ENCODE results near the gene EPS8L1.

Gene EPS8L1

GRCh38 chr19:55080121-55080967 is 4.7 kb downstream of the EPS8L1 start:
- TF ChIP-seq EGR1 (IDR thresholded peaks at IDR 0.05) (no peak), USF1 (IDR thresholded peaks at IDR 0.05) (peak; percentile 35; the same call in 1 of the 2 replicates), MAX (IDR thresholded peaks at IDR 0.05) (peak; percentile 95), TAF1 (IDR thresholded peaks at IDR 0.05; ENCODE audit: low read depth) (peak; percentile 39; the same call in 1 of the 2 replicates), CREB1 (IDR thresholded peaks at IDR 0.05; ENCODE audit: low read depth) (no peak), RAD21 (IDR thresholded peaks at IDR 0.05; ENCODE audit: low read depth) (no peak), YY1 (IDR thresholded peaks at IDR 0.05; ENCODE audit: low read depth) (peak; percentile 54; the same call in 1 of the 2 replicates), EP300 (IDR thresholded peaks at IDR 0.05; ENCODE audit: borderline replicate concordance) (no peak), NFIC (IDR thresholded peaks at IDR 0.05) (peak; percentile 37; the same call in 1 of the 2 replicates), FOXM1 (IDR thresholded peaks at IDR 0.05; ENCODE audit: borderline replicate concordance, low read depth) (no peak), TEAD4 (IDR thresholded peaks at IDR 0.05) (no peak), ZBTB7A (IDR thresholded peaks at IDR 0.05; ENCODE audit: low read depth) (0 out of 2 replicates have a peak, but pooled peaks have one; percentile 19), REST (IDR thresholded peaks at IDR 0.05; ENCODE audit: low read depth) (no peak), CEBPB (IDR thresholded peaks at IDR 0.05) (no peak), TCF12 (IDR thresholded peaks at IDR 0.05; ENCODE audit: low read depth) (no peak)

- TF ChIP-seq USF1 (IDR thresholded peaks at IDR 0.05), result no peak
- TF ChIP-seq YY1 (IDR thresholded peaks at IDR 0.05; ENCODE audit: low read depth), result no peak
- no peak for TF ChIP-seq EGR1 (IDR thresholded peaks at IDR 0.05)
- no peak for TF ChIP-seq REST (IDR thresholded peaks at IDR 0.05; ENCODE audit: low read depth)
- no peak for TF ChIP-seq TCF12 (IDR thresholded peaks at IDR 0.05; ENCODE audit: low read depth)
- TF ChIP-seq TEAD4 (IDR thresholded peaks at IDR 0.05), result no peak
- TF ChIP-seq RAD21 (IDR thresholded peaks at IDR 0.05; ENCODE audit: low read depth), result no peak
- TF ChIP-seq ZBTB7A (IDR thresholded peaks at IDR 0.05; ENCODE audit: low read depth), result no peak
- no peak for TF ChIP-seq CREB1 (IDR thresholded peaks at IDR 0.05; ENCODE audit: low read depth)
- no peak for TF ChIP-seq CEBPB (IDR thresholded peaks at IDR 0.05)
- TF ChIP-seq EP300 (IDR thresholded peaks at IDR 0.05; ENCODE audit: borderline replicate concordance), result no peak
- no peak for TF ChIP-seq TAF1 (IDR thresholded peaks at IDR 0.05; ENCODE audit: low read depth)
- no peak for TF ChIP-seq NFIC (IDR thresholded peaks at IDR 0.05)
- TF ChIP-seq MAX (IDR thresholded peaks at IDR 0.05), result no peak
- TF ChIP-seq FOXM1 (IDR thresholded peaks at IDR 0.05; ENCODE audit: borderline replicate concordance, low read depth), result no peak
Measured at GRCh38 chr19:55080968-55081769, 5.5 kb downstream of the EPS8L1 start.

- TF ChIP-seq ZBTB7A (IDR thresholded peaks at IDR 0.05; ENCODE audit: low read depth) (no peak), NFIC (IDR thresholded peaks at IDR 0.05) (no peak), TAF1 (IDR thresholded peaks at IDR 0.05; ENCODE audit: low read depth) (no peak)
Measured at GRCh38 chr19:55081770-55082019, 6.0 kb downstream of the EPS8L1 start.

- TF ChIP-seq TAF1 (IDR thresholded peaks at IDR 0.05; ENCODE audit: low read depth), result no peak
- TF ChIP-seq TCF12 (IDR thresholded peaks at IDR 0.05; ENCODE audit: low read depth), result no peak
- TF ChIP-seq REST (IDR thresholded peaks at IDR 0.05; ENCODE audit: low read depth), result no peak
- no peak for TF ChIP-seq YY1 (IDR thresholded peaks at IDR 0.05; ENCODE audit: low read depth)
- no peak for TF ChIP-seq CREB1 (IDR thresholded peaks at IDR 0.05; ENCODE audit: low read depth)
- no peak for TF ChIP-seq EP300 (IDR thresholded peaks at IDR 0.05; ENCODE audit: borderline replicate concordance)
- TF ChIP-seq EGR1 (IDR thresholded peaks at IDR 0.05), result no peak
- TF ChIP-seq RAD21 (IDR thresholded peaks at IDR 0.05; ENCODE audit: low read depth), result no peak
- no peak for TF ChIP-seq FOXM1 (IDR thresholded peaks at IDR 0.05; ENCODE audit: borderline replicate concordance, low read depth)
- TF ChIP-seq USF1 (IDR thresholded peaks at IDR 0.05), result no peak
- TF ChIP-seq CEBPB (IDR thresholded peaks at IDR 0.05), result no peak
- no peak for TF ChIP-seq TEAD4 (IDR thresholded peaks at IDR 0.05)
- TF ChIP-seq ZBTB7A (IDR thresholded peaks at IDR 0.05; ENCODE audit: low read depth), result no peak
- no peak for TF ChIP-seq NFIC (IDR thresholded peaks at IDR 0.05)
- no peak for TF ChIP-seq MAX (IDR thresholded peaks at IDR 0.05)
Measured at GRCh38 chr19:55082020-55082851, 6.6 kb downstream of the EPS8L1 start.

All from Ishikawa (cell line).